ENCODE results near the gene MRRF.

- TF ChIP-seq CTCF (IDR thresholded peaks at IDR 0.05), result no peak
- no peak for TF ChIP-seq POLR2A (IDR thresholded peaks at IDR 0.05)
Measured at GRCh38 chr9:122339579-122339978, 74.9 kb downstream of the MRRF start.

Measured in prostate gland (tissue), 2 donors.